Activated CD8-positive, alpha-beta T cell treated with anti-CD3 and anti-CD28 coated beads for 36 hours (primary cell): ENCODE data around the gene SEC22A. TPM values are rescaled to one million over a fixed set of nuclear protein-coding genes. Genes with fewer than 3 reads are reported as not detected.
"Not testable (repeated sequence)": the region's sequence is repeated elsewhere in the genome, so short reads cannot be mapped to it uniquely, and the experiment has no call there.

Experiments used
- ATAC-seq: fragments of 200-7000 bp; cut with Tn5 transposase; one replicate; pipeline ENCODE4 v1.10.0; 2021; ENCODE audit warnings: mild to moderate bottlenecking, moderate library complexity
- CTCF ChIA-PET: fragments of 350-600 bp; sonication (Branson Sonifier 250); formaldehyde crosslinking; loops from one replicate; lab custom pipeline; 2021; ENCODE audit warnings: antibody characterized with exemption; lab: Charles Lee
- POLR2A ChIA-PET: fragments of 350-600 bp; sonication (Branson Sonifier 250); formaldehyde crosslinking; loops from one replicate; lab custom pipeline; 2021; ENCODE audit warnings: antibody characterized with exemption; lab: Charles Lee
- DNase-seq: peaks from one replicate; pipeline ENCODE4 v3.0.0-alpha.2; 2020
- H3K27ac Mint-ChIP-seq: one replicate; pipeline ENCODE4 v1.8.0; 2021; ENCODE audit warnings: mild to moderate bottlenecking, mixed read lengths
- H3K27me3 Mint-ChIP-seq: one replicate; pipeline ENCODE4 v1.8.0; 2021; ENCODE audit warnings: mixed read lengths
- H3K36me3 Mint-ChIP-seq: one replicate; pipeline ENCODE4 v1.8.0; 2021; ENCODE audit warnings: low read depth, mixed read lengths
- H3K4me1 Mint-ChIP-seq: one replicate; pipeline ENCODE4 v1.8.0; 2021; ENCODE audit warnings: low read depth, mixed read lengths
- H3K4me3 Mint-ChIP-seq: one replicate; pipeline ENCODE4 v1.8.0; 2021; ENCODE audit warnings: mild to moderate bottlenecking, moderate library complexity, mixed read lengths
- H3K9me3 Mint-ChIP-seq: one replicate; pipeline ENCODE4 v1.8.0; 2021; ENCODE audit warnings: mixed read lengths
- intact Hi-C: fragments of 100-400 bp; cut with micrococcal nuclease; formaldehyde crosslinking; loops from one replicate; pipeline ENCODE4 v1.10.0; 2022
- total RNA-seq, 2 experiments: library from RNA; stranded (reverse); gene quantifications; one replicate each; pipeline ENCODE4 v1.2.3, GENCODE V29; 2021
- TF ChIP-seq, protein P1 (sequence below): fragments of 200-600 bp; IDR thresholded peaks from one replicate; pipeline ENCODE4 v1.8.0; 2022; ENCODE audit warnings: antibody characterized with exemption, mild to moderate bottlenecking

SEC22A gene
- total RNA-seq, 2 experiments from 2014 or later = 13.7 to 14.3 TPM

DNA sequence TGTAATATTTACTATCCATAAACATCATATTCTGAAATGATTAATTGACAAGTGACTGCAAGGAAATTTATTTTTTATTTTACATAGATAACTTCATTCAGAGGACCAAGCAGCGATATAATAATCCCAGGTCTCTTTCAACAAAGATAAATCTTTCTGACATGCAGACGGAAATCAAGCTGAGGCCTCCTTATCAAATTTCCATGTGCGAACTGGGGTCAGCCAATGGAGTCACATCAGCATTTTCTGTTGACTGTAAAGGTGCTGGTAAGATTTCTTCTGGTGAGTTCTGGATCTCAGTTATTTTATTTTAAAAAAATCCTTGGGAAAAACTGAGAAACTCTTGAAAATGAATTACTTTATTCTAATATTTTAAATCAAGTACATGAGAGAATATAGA lies 23.3 kb downstream of the SEC22A start:
- TF ChIP-seq, protein P1, sequence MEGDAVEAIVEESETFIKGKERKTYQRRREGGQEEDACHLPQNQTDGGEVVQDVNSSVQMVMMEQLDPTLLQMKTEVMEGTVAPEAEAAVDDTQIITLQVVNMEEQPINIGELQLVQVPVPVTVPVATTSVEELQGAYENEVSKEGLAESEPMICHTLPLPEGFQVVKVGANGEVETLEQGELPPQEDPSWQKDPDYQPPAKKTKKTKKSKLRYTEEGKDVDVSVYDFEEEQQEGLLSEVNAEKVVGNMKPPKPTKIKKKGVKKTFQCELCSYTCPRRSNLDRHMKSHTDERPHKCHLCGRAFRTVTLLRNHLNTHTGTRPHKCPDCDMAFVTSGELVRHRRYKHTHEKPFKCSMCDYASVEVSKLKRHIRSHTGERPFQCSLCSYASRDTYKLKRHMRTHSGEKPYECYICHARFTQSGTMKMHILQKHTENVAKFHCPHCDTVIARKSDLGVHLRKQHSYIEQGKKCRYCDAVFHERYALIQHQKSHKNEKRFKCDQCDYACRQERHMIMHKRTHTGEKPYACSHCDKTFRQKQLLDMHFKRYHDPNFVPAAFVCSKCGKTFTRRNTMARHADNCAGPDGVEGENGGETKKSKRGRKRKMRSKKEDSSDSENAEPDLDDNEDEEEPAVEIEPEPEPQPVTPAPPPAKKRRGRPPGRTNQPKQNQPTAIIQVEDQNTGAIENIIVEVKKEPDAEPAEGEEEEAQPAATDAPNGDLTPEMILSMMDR = no peak
- Mint-ChIP-seq H3K27me3 (no peaks in the 10 kb centered on the region), H3K36me3 (peaks cover 50% of the 10 kb centered on the region), H3K27ac (no peak overlapping the region), H3K4me3 (no peak overlapping the region), H3K9me3 (peaks cover 14% of the 10 kb centered on the region), H3K4me1 (no peaks in the 10 kb centered on the region)
- DNase-seq = no peak
- no peak for ATAC-seq
- CTCF ChIA-PET = no interaction called here
- intact Hi-C loops = no loop called here
- POLR2A ChIA-PET = no interaction called here

DNA sequence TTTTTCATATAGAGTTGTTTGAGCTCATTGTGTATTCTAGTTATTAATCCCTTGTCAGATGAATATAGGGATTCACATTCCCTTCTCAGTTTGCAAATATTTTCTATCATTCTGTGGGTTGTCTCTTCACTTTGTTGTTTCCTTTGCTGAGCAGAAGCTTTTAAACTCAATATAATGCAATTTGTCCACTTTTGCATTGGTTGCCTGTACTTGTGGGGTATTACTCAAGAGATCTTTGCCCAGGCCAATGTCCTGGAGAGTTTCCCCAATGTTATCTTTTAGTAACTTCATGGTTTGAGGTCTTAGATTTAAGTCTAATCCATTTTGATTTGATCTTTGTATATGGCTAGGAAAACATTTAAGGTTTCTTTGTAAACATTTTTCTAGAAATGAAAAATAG lies 24.8 kb downstream of the SEC22A start:
- ChIA-PET CTCF (no interaction called here), POLR2A (no interaction called here)
- Mint-ChIP-seq H3K36me3 (peaks cover 57% of the 10 kb centered on the region), H3K9me3 (peaks cover 14% of the 10 kb centered on the region), H3K27me3 (no peaks in the 10 kb centered on the region), H3K4me3 (no peak overlapping the region), H3K4me1 (no peaks in the 10 kb centered on the region), H3K27ac (no peak overlapping the region)
- DNase-seq (no peak), ATAC-seq (no peak)
- TF ChIP-seq, protein P1 = no peak
- intact Hi-C loops = no loop called here

DNA sequence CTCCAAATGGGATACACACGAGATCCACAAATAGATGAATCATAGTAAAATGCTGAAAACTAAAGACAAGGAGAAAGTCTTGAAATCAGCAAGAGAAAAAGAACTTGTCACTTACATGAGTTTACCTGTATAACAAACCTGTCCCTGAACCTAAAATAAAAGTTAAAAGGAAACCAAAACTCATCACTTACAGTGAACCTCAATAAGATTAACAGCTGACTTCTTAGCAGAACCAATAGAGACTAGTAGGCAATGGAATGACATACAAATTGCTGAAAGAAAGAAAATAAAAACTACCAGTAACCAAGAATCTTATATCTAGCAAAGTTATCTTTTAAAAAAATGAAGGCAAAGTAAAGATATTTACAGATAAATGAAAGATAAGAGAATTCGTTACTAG lies 27.4 kb downstream of the SEC22A start:
- H3K27ac Mint-ChIP-seq = no peak overlapping the region
- no peaks in the 10 kb centered on the region for H3K27me3 Mint-ChIP-seq
- DNase-seq (no peak), ATAC-seq (no peak)
- CTCF ChIA-PET = no interaction called here
- peaks cover 14% of the 10 kb centered on the region for H3K9me3 Mint-ChIP-seq
- TF ChIP-seq, protein P1 = no peak
- H3K36me3 Mint-ChIP-seq = peaks cover 60% of the 10 kb centered on the region
- intact Hi-C loops = no loop called here
- no peak overlapping the region for H3K4me3 Mint-ChIP-seq
- POLR2A ChIA-PET = interaction anchor here (1.0 kb wide), 1 partner anchor 28 kb away, joined by 4 read pairs; the partner anchor contains the start of gene SEC22A
- no peaks in the 10 kb centered on the region for H3K4me1 Mint-ChIP-seq

DNA sequence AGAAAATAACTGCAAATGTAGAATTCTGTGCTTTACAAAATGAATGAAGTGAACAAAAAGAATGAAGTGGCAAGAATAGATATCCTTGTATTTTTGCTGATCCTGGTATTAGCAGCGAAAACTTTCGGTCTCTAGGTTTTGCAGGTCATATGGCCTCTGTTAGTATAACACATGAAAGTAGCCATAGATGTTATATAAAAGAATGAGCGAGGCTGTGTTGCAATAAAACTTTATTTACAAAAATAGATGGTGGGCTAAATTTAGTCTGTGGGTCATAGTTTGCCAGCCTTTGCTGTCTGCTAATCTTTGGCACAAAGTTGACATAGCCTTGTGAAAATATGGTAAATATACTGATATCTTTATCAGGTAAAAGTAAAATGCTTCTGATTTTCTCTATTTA lies 35.2 kb downstream of the SEC22A start:
- Mint-ChIP-seq H3K27me3 (no peaks in the 10 kb centered on the region), H3K4me3 (no peak overlapping the region), H3K27ac (no peak overlapping the region), H3K4me1 (peaks cover 6% of the 10 kb centered on the region), H3K9me3 (no peaks in the 10 kb centered on the region), H3K36me3 (peaks cover 41% of the 10 kb centered on the region)
- DNase-seq (no peak), ATAC-seq (no peak)
- intact Hi-C loops = no loop called here
- ChIA-PET POLR2A (no interaction called here), CTCF (interaction anchor here (1.5 kb wide), 1 partner anchor 22 kb away, joined by 3 read pairs; no protein-coding TSS in a partner anchor)
- TF ChIP-seq, protein P1 = no peak

DNA sequence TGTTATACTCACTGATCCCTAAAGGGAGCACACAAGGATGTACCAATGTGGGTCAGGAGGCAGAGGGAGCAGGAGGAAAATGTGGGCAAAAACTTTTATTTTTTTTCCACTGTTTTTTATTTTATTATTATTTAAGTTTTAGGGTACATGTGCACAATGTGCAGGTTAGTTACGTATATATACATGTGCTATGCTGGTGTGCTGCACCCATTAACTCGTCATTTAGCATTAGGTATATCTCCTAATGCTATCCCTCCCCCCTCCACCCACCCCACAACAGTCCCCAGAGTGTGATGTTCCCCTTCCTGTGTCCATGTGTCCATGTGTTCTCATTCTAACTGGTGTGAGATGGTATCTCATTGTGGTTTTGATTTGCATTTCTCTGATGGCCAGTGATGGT lies 37.4 kb downstream of the SEC22A start:
- peaks cover 34% of the 10 kb centered on the region for H3K36me3 Mint-ChIP-seq
- ATAC-seq, CTCF ChIA-PET, H3K4me1 Mint-ChIP-seq, DNase-seq, H3K9me3 Mint-ChIP-seq, POLR2A ChIA-PET, H3K27me3 Mint-ChIP-seq, H3K4me3 Mint-ChIP-seq, H3K27ac Mint-ChIP-seq, intact Hi-C loops: not testable (repeated sequence)

DNA sequence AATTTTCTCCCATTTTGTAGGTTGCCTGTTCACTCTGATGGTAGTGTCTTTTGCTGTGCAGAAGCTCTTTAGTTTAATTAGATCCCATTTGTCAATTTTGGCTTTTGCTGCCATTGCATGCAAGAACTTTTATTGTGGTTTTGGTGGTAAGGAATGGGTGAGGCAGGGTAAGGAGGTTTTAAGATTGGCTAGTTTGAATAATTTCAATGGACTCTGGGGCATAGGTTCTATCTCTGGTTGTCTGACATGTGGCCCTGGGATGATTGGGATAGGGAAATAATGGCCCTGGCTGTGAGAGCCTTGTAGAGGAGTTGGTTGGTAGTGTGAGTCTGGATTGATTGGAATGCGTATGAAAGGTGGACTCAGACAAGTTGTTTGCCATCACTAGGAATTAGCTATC lies 38.0 kb downstream of the SEC22A start:
- Mint-ChIP-seq H3K4me3 (no peak overlapping the region), H3K4me1 (peaks cover 9% of the 10 kb centered on the region), H3K27me3 (no peaks in the 10 kb centered on the region), H3K27ac (no peak overlapping the region), H3K9me3 (no peaks in the 10 kb centered on the region), H3K36me3 (peaks cover 32% of the 10 kb centered on the region)
- TF ChIP-seq, protein P1 = no peak
- ChIA-PET CTCF (no interaction called here), POLR2A (no interaction called here)
- DNase-seq (no peak), ATAC-seq (no peak)
- intact Hi-C loops = no loop called here
